ENCODE data around the gene PDCD7.

DNA sequence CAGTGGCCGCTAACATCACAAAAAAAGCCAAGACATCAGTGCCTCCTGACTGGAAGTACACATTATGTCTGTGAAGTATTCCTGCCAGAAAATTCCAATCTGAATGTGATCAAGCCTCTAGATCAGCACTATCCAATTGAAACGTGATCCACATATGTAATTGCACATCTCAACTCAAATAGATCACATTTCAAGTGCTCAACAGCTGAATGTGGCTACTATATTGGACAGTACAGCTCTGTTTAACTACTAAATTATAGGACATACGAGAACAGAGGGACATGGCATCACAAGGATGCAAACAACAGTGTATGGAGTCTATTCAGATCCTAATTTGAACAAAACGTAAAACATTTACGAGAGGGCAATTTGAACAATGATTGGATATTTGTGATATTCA lies 18.1 kb downstream of the PDCD7 start:
- TF ChIP-seq, protein P1, sequence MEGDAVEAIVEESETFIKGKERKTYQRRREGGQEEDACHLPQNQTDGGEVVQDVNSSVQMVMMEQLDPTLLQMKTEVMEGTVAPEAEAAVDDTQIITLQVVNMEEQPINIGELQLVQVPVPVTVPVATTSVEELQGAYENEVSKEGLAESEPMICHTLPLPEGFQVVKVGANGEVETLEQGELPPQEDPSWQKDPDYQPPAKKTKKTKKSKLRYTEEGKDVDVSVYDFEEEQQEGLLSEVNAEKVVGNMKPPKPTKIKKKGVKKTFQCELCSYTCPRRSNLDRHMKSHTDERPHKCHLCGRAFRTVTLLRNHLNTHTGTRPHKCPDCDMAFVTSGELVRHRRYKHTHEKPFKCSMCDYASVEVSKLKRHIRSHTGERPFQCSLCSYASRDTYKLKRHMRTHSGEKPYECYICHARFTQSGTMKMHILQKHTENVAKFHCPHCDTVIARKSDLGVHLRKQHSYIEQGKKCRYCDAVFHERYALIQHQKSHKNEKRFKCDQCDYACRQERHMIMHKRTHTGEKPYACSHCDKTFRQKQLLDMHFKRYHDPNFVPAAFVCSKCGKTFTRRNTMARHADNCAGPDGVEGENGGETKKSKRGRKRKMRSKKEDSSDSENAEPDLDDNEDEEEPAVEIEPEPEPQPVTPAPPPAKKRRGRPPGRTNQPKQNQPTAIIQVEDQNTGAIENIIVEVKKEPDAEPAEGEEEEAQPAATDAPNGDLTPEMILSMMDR (conservative IDR thresholded peaks at IDR 0.05), result no peak
- TF ChIP-seq EZH2 (IDR thresholded peaks at IDR 0.05; ENCODE audit: low read depth), result no peak
